Heart right ventricle (tissue), 16 donors: Measurements from ENCODE around the gene IL31RA. TPM values are rescaled to one million over a fixed set of nuclear protein-coding genes. Genes with fewer than 3 reads are reported as not detected.

Experiments used
- ATAC-seq, 8 donors: fragments of 200-7000 bp; cut with Tn5 transposase; one replicate each; pipeline ENCODE4 v1.9.1; 2020; ENCODE audit warnings: mild to moderate bottlenecking in 8 of 8, moderate library complexity in 8 of 8, moderate number of reproducible peaks in 1 of 8
- DNase-seq, 2 donors: peaks; one replicate each; pipeline ENCODE4 v3.0.0-alpha.2; 2020
- H3K27ac ChIP-seq, 10 donors: fragments of 200-600 bp; sonication (generic) in 2 of 10; one replicate each; pipeline versions ENCODE4 v1.5.0 to v1.8.0; 2020 to 2022; ENCODE audit warnings: mild to moderate bottlenecking in 3 of 10
- H3K27me3 ChIP-seq, 7 donors: fragments of 200-600 bp; one replicate each; pipeline ENCODE4 v1.8.0; 2021 to 2022; ENCODE audit warnings: mild to moderate bottlenecking in 2 of 7
- H3K36me3 ChIP-seq, 9 donors: fragments of 200-600 bp; sonication (generic) in 1 of 9; one replicate each; pipeline versions ENCODE4 v1.5.0 to v1.8.0; 2020 to 2022; ENCODE audit warnings: mild to moderate bottlenecking in 2 of 9
- H3K4me1 ChIP-seq, 9 donors: fragments of 200-600 bp; sonication (generic) in 1 of 9; one replicate each; pipeline versions ENCODE4 v1.5.0 to v1.8.0; 2020 to 2022; ENCODE audit warnings: mild to moderate bottlenecking in 4 of 9
- H3K4me3 ChIP-seq, 10 donors: fragments of 200-600 bp; sonication (generic) in 2 of 10; one replicate each; pipeline versions ENCODE4 v1.5.0 to v1.8.0; 2020 to 2022; ENCODE audit warnings: mild to moderate bottlenecking in 7 of 10, moderate library complexity in 2 of 10
- H3K9me3 ChIP-seq, 11 donors: fragments of 200-600 bp in 10 of 11; sonication (generic) in 2 of 11; one replicate each; pipeline versions ENCODE4 v1.5.0 to v1.8.0; 2013 to 2022; ENCODE audit warnings: mild to moderate bottlenecking in 2 of 11, control low read depth in 1 of 11, moderate library complexity in 1 of 11
- WGBS, 2 donors: extraction: QIAGEN DNeasy Blood & Tissue Kit; methylation state at CpG; one replicate each; pipeline ENCODE4 v1.1.7; 2013; ENCODE audit warnings: inconsistent platforms in 1 of 2; 5-methylcytosine and 5-hydroxymethylcytosine counted together
- intact Hi-C, 10 donors: fragments of 100-400 bp; cut with DNase I; formaldehyde crosslinking; loops; one replicate each; pipeline versions ENCODE4 v1.11.1 to v1.14.2; 2022
- polyA plus RNA-seq, 2 donors: library from polyadenylated mRNA; stranded (reverse); fragments of 200-250 nt; gene quantifications; one replicate each; pipeline ENCODE4 v1.2.3, GENCODE V29; 2013
- total RNA-seq, 10 donors: library from RNA; stranded (reverse); fragmentation: NEBNext Ultra II Directional in 3 of 10; extraction: Animal tissue kit (Norgen Biotek cat#: 25700) in 3 of 10; gene quantifications; one replicate each; pipeline versions ENCODE4 v1.2.1 to v1.2.4, GENCODE V29; 2021 to 2023
- TF ChIP-seq, protein P1 (sequence below), 9 donors: fragments of 200-600 bp; sonication (generic) in 2 of 9; IDR thresholded peaks; one replicate each; pipeline versions ENCODE4 v1.5.0 to v1.8.0; 2021 to 2022; ENCODE audit warnings: antibody characterized with exemption in 9 of 9, mild to moderate bottlenecking in 5 of 9, moderate library complexity in 1 of 9
- donor health status: Arrhythmogenic right ventricular cardiomyopathy.
- donor health status: ischemic (EF 13 %, LVEDD 7.1; RV severe dilation, severe dysfunction).
- donor health status: healthy with polysubstance abuse.
- donor health status: DM: no; HTN: yes; CAD: no.
- donor health status: DM: no; HTN: no; CAD: no.
- donor health status: ischemic (EF 25% LVEDD 6.9; RV normal size, moderate dysfunction).
- donor health status: ischemic (EF 25% LVEDD 5.7; RV mildly dilated, moderate dysfunction).
- donor health status: healthy.
- donor health status: DM: yes; HTN: yes; CAD: no.
- donor health status: Ischemic cardiomyopathy.
- donor health status: ischemic (EF 35%, LVEDD 5.7; RV mildly dilated, moderate dysfunction).
- donor health status: nonischemic (EF 11% LVEDD 7.7; RV severe dilation, severe dysfunction).
- donor health status: DM: yes; HTN: yes; CAD: no.
- donor health status: PGD.
- donor health status: ischemic (EF 29% LVEDD 5.4; RV normal size, mild dysfunction).
- donor health status: nonischemic (EF 23%, LVEDD 6.1; RV moderate dilation, normal function).

Gene IL31RA
- total and polyA plus RNA-seq, 12 donors: 0.06 to 1.6 (median 0.76) TPM; not detected in 3

DNA sequence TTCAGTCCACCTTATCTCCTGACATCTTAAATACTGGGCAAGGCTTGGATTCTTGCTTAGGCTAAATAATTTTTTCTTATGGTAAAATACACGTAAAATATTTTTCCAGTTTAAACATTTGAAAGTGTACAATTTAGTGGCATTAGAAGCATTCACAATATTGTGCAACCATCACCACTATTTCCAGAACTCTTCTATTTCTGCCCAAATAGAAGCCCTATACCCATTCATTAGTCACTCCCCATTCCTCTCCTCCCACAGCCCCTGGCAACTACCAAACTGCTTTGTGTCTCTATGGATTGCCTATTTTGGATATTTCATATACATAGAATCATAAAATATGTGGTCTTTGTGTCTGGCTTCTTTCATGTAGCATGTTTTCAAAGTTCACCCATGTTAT lies 57.6 kb downstream of the IL31RA start:
- ATAC-seq (no peak), DNase-seq (no peak)
- Histone ChIP-seq H3K36me3 (no peaks in the 10 kb centered on the region), H3K4me3 (no peak overlapping the region), H3K9me3 (no peaks in the 10 kb centered on the region), H3K27ac (no peak overlapping the region), H3K4me1 (peaks cover 0 to 8% (median 0%) of the 10 kb centered on the region in 9 donors), H3K27me3 (no peaks in the 10 kb centered on the region)
- TF ChIP-seq, protein P1, sequence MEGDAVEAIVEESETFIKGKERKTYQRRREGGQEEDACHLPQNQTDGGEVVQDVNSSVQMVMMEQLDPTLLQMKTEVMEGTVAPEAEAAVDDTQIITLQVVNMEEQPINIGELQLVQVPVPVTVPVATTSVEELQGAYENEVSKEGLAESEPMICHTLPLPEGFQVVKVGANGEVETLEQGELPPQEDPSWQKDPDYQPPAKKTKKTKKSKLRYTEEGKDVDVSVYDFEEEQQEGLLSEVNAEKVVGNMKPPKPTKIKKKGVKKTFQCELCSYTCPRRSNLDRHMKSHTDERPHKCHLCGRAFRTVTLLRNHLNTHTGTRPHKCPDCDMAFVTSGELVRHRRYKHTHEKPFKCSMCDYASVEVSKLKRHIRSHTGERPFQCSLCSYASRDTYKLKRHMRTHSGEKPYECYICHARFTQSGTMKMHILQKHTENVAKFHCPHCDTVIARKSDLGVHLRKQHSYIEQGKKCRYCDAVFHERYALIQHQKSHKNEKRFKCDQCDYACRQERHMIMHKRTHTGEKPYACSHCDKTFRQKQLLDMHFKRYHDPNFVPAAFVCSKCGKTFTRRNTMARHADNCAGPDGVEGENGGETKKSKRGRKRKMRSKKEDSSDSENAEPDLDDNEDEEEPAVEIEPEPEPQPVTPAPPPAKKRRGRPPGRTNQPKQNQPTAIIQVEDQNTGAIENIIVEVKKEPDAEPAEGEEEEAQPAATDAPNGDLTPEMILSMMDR (IDR thresholded peaks at IDR 0.05): no peak
- intact Hi-C loops: no loop called here
- 44 to 93% methylated on average over 1 of the region's 1 CpG for WGBS, 2 donors

DNA sequence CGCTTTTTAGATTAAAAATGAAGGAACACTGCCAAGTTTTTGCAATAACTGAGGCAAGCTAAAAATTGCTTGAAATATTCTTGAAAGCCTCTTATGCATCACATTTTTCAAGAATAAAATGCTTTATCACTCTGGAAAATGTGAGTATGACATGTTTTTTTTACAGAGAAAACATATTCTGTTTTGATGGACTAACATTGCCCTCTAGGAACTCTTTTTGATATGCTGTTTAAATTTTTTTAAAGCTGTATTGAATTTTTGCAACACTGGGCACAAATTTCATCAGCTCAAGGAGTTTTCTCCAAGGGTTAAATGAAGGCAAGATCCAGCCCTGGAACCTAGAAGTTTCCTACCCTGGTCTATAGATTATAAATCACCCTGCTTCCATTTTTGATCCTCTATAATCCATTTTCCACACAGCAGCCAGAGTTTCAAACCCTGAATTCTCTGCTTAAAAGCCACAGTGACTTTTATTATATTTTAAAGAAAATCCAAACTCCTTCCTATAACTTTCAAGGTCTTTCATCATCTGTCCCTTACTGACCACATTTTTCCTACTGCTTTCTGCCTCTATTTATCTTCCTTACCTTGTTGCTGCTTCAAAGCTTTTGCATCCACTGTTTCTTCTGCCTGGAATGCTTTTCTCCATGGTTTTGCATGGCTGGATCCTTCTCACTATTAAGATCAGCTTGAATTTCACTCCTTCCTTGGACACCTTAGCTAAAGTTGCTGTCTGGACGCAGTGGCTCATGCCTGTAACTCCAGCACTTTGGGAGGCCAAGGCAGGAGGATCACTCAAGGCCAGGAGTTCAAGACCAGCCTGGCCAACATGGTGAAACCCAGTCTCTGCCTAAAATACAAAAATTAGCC lies 60.9 kb downstream of the IL31RA start:
- no peaks in the 10 kb centered on the region for H3K9me3 ChIP-seq
- intact Hi-C loops: loop anchor here in 2 of 10 donors (10.0 kb wide), 2 partner anchors 187 to 197 kb away; partner anchors contain the start of gene SLC38A9 (in 1 of the 2)
- H3K27me3 ChIP-seq: no peaks in the 10 kb centered on the region
- TF ChIP-seq, protein P1 (IDR thresholded peaks at IDR 0.05): no peak
- 75 to 81% methylated on average over 2 of the region's 2 CpGs for WGBS, 2 donors
- no peaks in the 10 kb centered on the region for H3K4me1 ChIP-seq
- H3K4me3 ChIP-seq: no peak overlapping the region
- ATAC-seq: no peak
- H3K36me3 ChIP-seq: no peaks in the 10 kb centered on the region
- no peak for DNase-seq
- no peak overlapping the region for H3K27ac ChIP-seq

DNA sequence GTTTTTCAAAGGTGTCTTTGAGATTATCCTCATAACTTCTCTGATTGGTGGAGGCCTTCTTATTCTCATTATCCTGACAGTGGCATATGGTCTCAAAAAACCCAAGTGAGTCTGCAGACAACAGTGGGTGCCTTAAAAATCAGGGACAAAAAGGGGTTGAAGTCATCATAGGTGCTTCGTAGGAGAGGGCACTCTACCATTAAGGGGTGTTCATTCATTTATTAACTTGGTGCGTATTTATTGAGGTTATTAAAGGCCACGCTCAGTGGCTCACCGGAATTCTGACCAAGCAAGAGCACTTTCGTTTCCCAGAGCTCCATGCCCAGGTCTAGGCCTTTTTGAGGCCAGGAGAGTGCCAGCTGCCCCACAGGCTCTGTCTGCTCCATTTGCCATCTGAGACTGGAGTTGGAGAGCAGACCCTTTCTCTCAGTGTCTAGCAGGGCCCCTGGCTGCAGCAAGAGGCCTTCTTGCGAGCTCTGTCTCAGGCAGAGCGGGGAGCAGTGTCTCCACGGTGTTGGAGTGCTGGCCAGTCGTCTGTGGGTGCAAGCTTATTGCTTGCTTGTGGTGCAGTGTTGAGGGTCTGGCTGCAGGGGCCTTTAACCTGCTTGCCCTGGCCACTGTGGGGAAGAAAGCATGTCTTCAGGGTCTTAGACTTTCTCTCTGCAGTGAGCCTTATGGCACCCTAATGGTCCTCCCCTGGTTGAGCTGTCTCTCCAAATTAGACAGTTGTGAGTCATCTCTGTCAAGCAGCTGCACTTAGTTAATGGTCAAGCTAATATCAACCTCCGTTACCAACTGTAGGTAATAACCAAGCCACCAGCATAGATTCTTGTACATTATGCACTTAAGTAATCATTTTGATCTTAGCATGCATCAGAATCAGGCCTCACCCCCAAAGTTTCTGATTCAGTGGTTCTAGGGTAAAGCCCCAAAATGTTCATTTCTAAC lies 62.6 kb downstream of the IL31RA start:
- H3K27ac ChIP-seq: no peak overlapping the region
- ATAC-seq: no peak
- TF ChIP-seq, protein P1 (IDR thresholded peaks at IDR 0.05): no peak
- H3K27me3 ChIP-seq: no peaks in the 10 kb centered on the region
- H3K4me1 ChIP-seq: no peaks in the 10 kb centered on the region
- no peak overlapping the region for H3K4me3 ChIP-seq
- DNase-seq: no peak
- intact Hi-C loops: loop anchor here in 2 of 10 donors (10.0 kb wide), 2 partner anchors 189 to 199 kb away; partner anchors contain the start of gene SLC38A9 (in 1 of the 2)
- WGBS, 2 donors: 95 to 96% methylated on average over 10 of the region's 10 CpGs
- H3K36me3 ChIP-seq: no peaks in the 10 kb centered on the region
- H3K9me3 ChIP-seq: no peaks in the 10 kb centered on the region

DNA sequence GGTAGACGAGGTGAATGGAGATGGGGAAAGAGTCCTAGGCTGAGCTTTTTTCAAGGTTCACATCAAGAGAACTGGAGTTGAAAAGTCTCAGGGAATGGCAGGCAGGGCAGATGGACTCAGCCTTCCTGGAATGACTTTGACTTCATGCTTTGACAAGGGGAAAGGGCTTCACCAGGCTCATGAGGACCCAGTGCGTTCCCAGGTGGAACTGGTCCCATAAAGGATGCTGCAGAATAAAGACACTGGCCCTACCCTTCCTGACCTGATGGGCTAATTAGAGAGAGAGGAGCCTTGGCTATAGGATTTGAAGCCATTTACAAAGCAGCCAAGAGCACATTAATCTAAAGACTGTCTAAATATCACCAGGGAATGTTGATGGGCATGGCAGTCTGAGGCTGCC lies 63.8 kb downstream of the IL31RA start:
- Histone ChIP-seq H3K4me3 (no peak overlapping the region), H3K9me3 (no peaks in the 10 kb centered on the region), H3K4me1 (peaks cover 0 to 6% (median 0%) of the 10 kb centered on the region in 9 donors), H3K36me3 (no peaks in the 10 kb centered on the region), H3K27ac (no peak overlapping the region), H3K27me3 (no peaks in the 10 kb centered on the region)
- intact Hi-C loops: loop anchor here in 2 of 10 donors (10.0 kb wide), 2 partner anchors 190 to 200 kb away; partner anchors contain the start of gene SLC38A9 (in 1 of the 2)
- 92 to 98% methylated on average over 2 of the region's 2 CpGs for WGBS, 2 donors
- TF ChIP-seq, protein P1 (IDR thresholded peaks at IDR 0.05): no peak
- no peak for DNase-seq
- no peak for ATAC-seq
